GM23248 (cell line): ENCODE results near the gene ADGRV1. TPM values are rescaled to one million over a fixed set of nuclear protein-coding genes. Genes with fewer than 3 reads are reported as not detected.

Experiments
- DNase-seq: peaks from one replicate; pipeline ENCODE4 v3.0.0-alpha.2; 2015
- H2AFZ ChIP-seq: fragments of 200-600 bp; sonication (generic); 2 replicates; pipeline ENCODE4 v1.6.1; 2016; ENCODE audit warnings: antibody characterized with exemption
- H3F3A ChIP-seq: fragments of 200-600 bp; sonication (generic); 2 replicates; pipeline ENCODE4 v1.6.1; 2016; ENCODE audit warnings: mild to moderate bottlenecking, antibody characterized with exemption, mixed run types; ENCODE audit not compliant: insufficient read depth
- H3K27ac ChIP-seq: fragments of 200-600 bp; sonication (generic); 2 replicates; pipeline ENCODE4 v1.5.1; 2016; ENCODE audit warnings: mild to moderate bottlenecking
- H3K27me3 ChIP-seq: fragments of 200-600 bp; sonication (generic); replicated peaks from 2 replicates; pipeline ENCODE4 v1.6.1; 2016; ENCODE audit warnings: mild to moderate bottlenecking; ENCODE audit not compliant: insufficient read depth
- H3K36me3 ChIP-seq: fragments of 200-600 bp; sonication (generic); 2 replicates; pipeline ENCODE4 v1.6.1; 2016; ENCODE audit warnings: low read depth, mild to moderate bottlenecking
- H3K4me1 ChIP-seq: fragments of 200-600 bp; sonication (generic); 2 replicates; pipeline ENCODE4 v1.6.1; 2016; ENCODE audit warnings: mild to moderate bottlenecking; ENCODE audit not compliant: insufficient read depth
- H3K4me2 ChIP-seq: fragments of 200-600 bp; sonication (generic); one replicate; pipeline ENCODE4 v1.6.1; 2016; ENCODE audit warnings: mild to moderate bottlenecking; ENCODE audit not compliant: unreplicated experiment
- H3K4me3 ChIP-seq: fragments of 200-600 bp; sonication (generic); 2 replicates; pipeline ENCODE4 v1.5.1; 2016; ENCODE audit warnings: mild to moderate bottlenecking
- H3K79me2 ChIP-seq: fragments of 200-600 bp; sonication (generic); 2 replicates; pipeline ENCODE4 v1.6.1; 2016; ENCODE audit warnings: mild to moderate bottlenecking; ENCODE audit not compliant: insufficient read depth
- H3K9ac ChIP-seq: fragments of 200-600 bp; sonication (generic); 2 replicates; pipeline ENCODE4 v1.6.1; 2016; ENCODE audit warnings: mild to moderate bottlenecking
- H3K9me2 ChIP-seq: fragments of 200-600 bp; sonication (generic); 2 replicates; pipeline ENCODE4 v1.6.1; 2016; ENCODE audit warnings: mixed run types, mild to moderate bottlenecking, moderate library complexity; ENCODE audit not compliant: insufficient read depth
- H3K9me3 ChIP-seq: fragments of 200-600 bp; sonication (generic); one replicate; pipeline ENCODE4 v1.6.1; 2017; ENCODE audit warnings: low read depth
- H4K20me1 ChIP-seq: fragments of 200-600 bp; sonication (generic); 2 replicates; pipeline ENCODE4 v1.6.0; 2016; ENCODE audit not compliant: insufficient read depth
- EZH2 ChIP-seq: fragments of 200-600 bp; sonication (generic); IDR thresholded peaks from 2 replicates; pipeline ENCODE4 v1.6.1; 2018; ENCODE audit warnings: antibody characterized with exemption, mild to moderate bottlenecking; ENCODE audit not compliant: insufficient read depth, poor library complexity, severe bottlenecking
- EZH2phosphoT487 ChIP-seq: fragments of 200-600 bp; sonication (generic); IDR thresholded peaks from 2 replicates; pipeline ENCODE4 v1.6.1; 2018; ENCODE audit warnings: antibody characterized with exemption, moderate library complexity, mild to moderate bottlenecking, low read depth; ENCODE audit not compliant: insufficient read depth
- WGBS, 2 experiments: methylation state at CpG; one replicate each; pipeline ENCODE4 v1.1.6; 2015 to 2017; ENCODE audit warnings: low lambda C conversion rate in 2 of 2, low coverage in 1 of 2; ENCODE audit errors: missing lambda C conversion rate in 2 of 2; 5-methylcytosine and 5-hydroxymethylcytosine counted together
- in situ Hi-C: fragments of 300-500 bp; cut with MboI; formaldehyde crosslinking; loops from 2 replicates; pipeline ENCODE4 v1.15.0; 2020
- polyA plus RNA-seq: library from polyadenylated mRNA; unstranded; fragments of >200 nt; fragmentation: Nextera tagmentation; extraction: Ambion mirVana; gene quantifications from 2 replicates; pipeline ENCODE4 v1.2.1, GENCODE V29; 2016
- total RNA-seq: library from RNA; depleted of rRNA; stranded (reverse); fragments of >200 nt; shearing (Covaris generic); gene quantifications from 2 replicates; pipeline ENCODE4 v1.2.3, GENCODE V29; 2014

The ADGRV1 gene
- total and polyA plus RNA-seq, 2 experiments from 2014 or later: not detected

- H3K9me2 ChIP-seq: no peaks in the 10 kb centered on the region
- no peak overlapping the region for H3K9ac ChIP-seq
- no peaks in the 10 kb centered on the region for H3K36me3 ChIP-seq
- H3K4me2 ChIP-seq: no peak overlapping the region
- H2AFZ ChIP-seq: no peak overlapping the region
- in situ Hi-C loops: no loop called here
- no peaks in the 10 kb centered on the region for H3K79me2 ChIP-seq
- no peak for DNase-seq
- H3K27me3 ChIP-seq: no peaks in the 10 kb centered on the region
- WGBS, 2 experiments: 87 to 93% methylated on average over 8 of the region's 8 CpGs
- no peaks in the 10 kb centered on the region for H3K9me3 ChIP-seq
- H4K20me1 ChIP-seq: no peaks in the 10 kb centered on the region
- H3F3A ChIP-seq: no peaks in the 10 kb centered on the region
- no peak for TF ChIP-seq EZH2
- TF ChIP-seq EZH2phosphoT487: no peak
- H3K4me3 ChIP-seq: no peak overlapping the region
- H3K27ac ChIP-seq: no peak overlapping the region
- H3K4me1 ChIP-seq: peaks cover 15% of the 10 kb centered on the region
These were observed 584.2 kb downstream of the ADGRV1 start for GRCh38 chr5:91142819-91143218.

GRCh38 chr5:91143840-91144239 lies 585.2 kb downstream of the ADGRV1 start:
- no peak for TF ChIP-seq EZH2phosphoT487
- TF ChIP-seq EZH2: no peak
- in situ Hi-C loops: no loop called here
- WGBS, 2 experiments: 100% methylated on average over 1 to 2 of the region's 2 CpGs

GRCh38 chr5:91144491-91145332 lies 586.1 kb downstream of the ADGRV1 start:
- TF ChIP-seq EZH2phosphoT487 (no peak), EZH2 (no peak)
- H3K9me2 ChIP-seq: no peaks in the 10 kb centered on the region
- no peak for DNase-seq
- peak overlapping the region; percentile 16 for H2AFZ ChIP-seq
- no peaks in the 10 kb centered on the region for H3K36me3 ChIP-seq
- 50 to 51% methylated on average over 5 of the region's 5 CpGs for WGBS, 2 experiments
- H3K9ac ChIP-seq: no peak overlapping the region
- no peaks in the 10 kb centered on the region for H3K27me3 ChIP-seq
- H3K9me3 ChIP-seq: no peaks in the 10 kb centered on the region
- in situ Hi-C loops: no loop called here
- H3K4me2 ChIP-seq: peak overlapping the region; percentile 10
- no peak overlapping the region for H3K4me3 ChIP-seq
- H3K27ac ChIP-seq: no peak overlapping the region
- H3F3A ChIP-seq: no peaks in the 10 kb centered on the region
- H3K4me1 ChIP-seq: peaks cover 16% of the 10 kb centered on the region
- no peaks in the 10 kb centered on the region for H4K20me1 ChIP-seq
- no peaks in the 10 kb centered on the region for H3K79me2 ChIP-seq

More at GRCh38 chr5:91143840-91144239, 585.2 kb downstream of the ADGRV1 start:
- no peak overlapping the region for H2AFZ ChIP-seq
- no peaks in the 10 kb centered on the region for H4K20me1 ChIP-seq
- H3K9ac ChIP-seq: no peak overlapping the region
- no peaks in the 10 kb centered on the region for H3K36me3 ChIP-seq
- H3K4me2 ChIP-seq: no peak overlapping the region
- H3K4me1 ChIP-seq: peaks cover 15% of the 10 kb centered on the region
- no peaks in the 10 kb centered on the region for H3F3A ChIP-seq
- DNase-seq: no peak
- H3K4me3 ChIP-seq: no peak overlapping the region
- no peaks in the 10 kb centered on the region for H3K9me3 ChIP-seq
- H3K27me3 ChIP-seq: no peaks in the 10 kb centered on the region
- H3K9me2 ChIP-seq: no peaks in the 10 kb centered on the region
- no peaks in the 10 kb centered on the region for H3K79me2 ChIP-seq
- H3K27ac ChIP-seq: no peak overlapping the region

DNA sequence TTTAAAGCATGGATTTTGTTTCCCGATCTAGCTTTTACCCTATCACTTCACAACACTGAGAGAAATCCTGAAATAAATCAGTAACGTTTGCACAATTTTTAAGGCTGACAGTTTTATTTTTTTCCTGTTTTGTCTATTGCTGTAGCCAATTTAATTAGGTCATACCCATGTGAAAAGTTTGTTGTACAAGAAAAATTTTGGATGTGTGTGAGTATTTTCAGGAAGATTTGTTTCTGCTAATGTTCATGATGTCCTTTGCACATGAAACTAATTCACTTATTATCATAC lies 586.7 kb downstream of the ADGRV1 start:
- Histone ChIP-seq H2AFZ (peak overlapping the region; percentile 16), H3K27me3 (no peaks in the 10 kb centered on the region), H4K20me1 (no peaks in the 10 kb centered on the region), H3K4me3 (no peak overlapping the region), H3K9ac (no peak overlapping the region), H3K27ac (no peak overlapping the region), H3K79me2 (no peaks in the 10 kb centered on the region), H3K36me3 (no peaks in the 10 kb centered on the region), H3F3A (no peaks in the 10 kb centered on the region), H3K4me2 (peak overlapping the region; percentile 10), H3K9me3 (no peaks in the 10 kb centered on the region), H3K4me1 (peaks cover 21% of the 10 kb centered on the region), H3K9me2 (no peaks in the 10 kb centered on the region)
- in situ Hi-C loops: no loop called here
- 8 to 12% methylated on average over 2 of the region's 2 CpGs for WGBS, 2 experiments
- TF ChIP-seq EZH2: no peak
- no peak for TF ChIP-seq EZH2phosphoT487
- DNase-seq: no peak
